HG03442 (cell line): ENCODE measurements around the gene SLC38A10.

Source experiments
- ATAC-seq: cut with Tn5 transposase; IDR thresholded peaks from one replicate; pipeline ENCODE4 v1.9.1; 2021; ENCODE audit warnings: mild to moderate bottlenecking, moderate library complexity; ENCODE audit not compliant: unreplicated experiment

SLC38A10 gene

GRCh38 chr17:81299846-81300585 is 4.9 kb upstream of the SLC38A10 start:
- ATAC-seq, result no peak

- no peak for ATAC-seq
Measured at GRCh38 chr17:81298991-81299738, 4.1 kb upstream of the SLC38A10 start.

DNA sequence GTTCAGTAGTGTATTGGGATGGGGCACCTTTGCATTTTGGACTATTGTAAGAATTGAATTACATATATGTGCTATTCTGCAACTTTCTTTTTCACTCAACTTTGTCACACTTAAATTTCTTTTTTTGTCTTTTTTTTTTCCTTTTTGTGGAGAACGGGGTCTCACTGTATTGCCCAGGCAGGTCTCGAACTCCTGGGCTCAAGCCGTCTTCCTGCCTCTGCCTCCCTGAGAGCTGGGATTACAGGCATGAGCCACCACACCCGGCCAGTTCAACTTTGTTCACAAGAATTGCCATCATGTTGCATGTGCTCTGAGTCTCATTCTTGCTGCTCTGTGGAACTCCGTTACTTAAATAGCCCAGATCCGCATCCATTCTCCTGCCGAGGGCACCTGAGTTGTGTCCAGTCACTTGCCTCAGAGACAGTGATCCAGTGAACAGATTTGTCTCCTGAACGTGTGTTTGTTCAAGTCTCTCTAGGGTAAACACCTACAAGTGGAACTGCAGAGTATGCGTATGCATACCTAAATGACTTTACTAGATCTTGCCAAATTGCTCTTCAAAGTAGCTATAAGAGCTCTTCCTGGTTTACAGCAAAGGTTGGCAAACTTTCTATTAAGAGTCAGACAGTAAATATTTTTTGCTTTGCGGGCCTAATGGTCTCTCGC is 3.4 kb upstream of the SLC38A10 start:
- ATAC-seq, result no peak

DNA sequence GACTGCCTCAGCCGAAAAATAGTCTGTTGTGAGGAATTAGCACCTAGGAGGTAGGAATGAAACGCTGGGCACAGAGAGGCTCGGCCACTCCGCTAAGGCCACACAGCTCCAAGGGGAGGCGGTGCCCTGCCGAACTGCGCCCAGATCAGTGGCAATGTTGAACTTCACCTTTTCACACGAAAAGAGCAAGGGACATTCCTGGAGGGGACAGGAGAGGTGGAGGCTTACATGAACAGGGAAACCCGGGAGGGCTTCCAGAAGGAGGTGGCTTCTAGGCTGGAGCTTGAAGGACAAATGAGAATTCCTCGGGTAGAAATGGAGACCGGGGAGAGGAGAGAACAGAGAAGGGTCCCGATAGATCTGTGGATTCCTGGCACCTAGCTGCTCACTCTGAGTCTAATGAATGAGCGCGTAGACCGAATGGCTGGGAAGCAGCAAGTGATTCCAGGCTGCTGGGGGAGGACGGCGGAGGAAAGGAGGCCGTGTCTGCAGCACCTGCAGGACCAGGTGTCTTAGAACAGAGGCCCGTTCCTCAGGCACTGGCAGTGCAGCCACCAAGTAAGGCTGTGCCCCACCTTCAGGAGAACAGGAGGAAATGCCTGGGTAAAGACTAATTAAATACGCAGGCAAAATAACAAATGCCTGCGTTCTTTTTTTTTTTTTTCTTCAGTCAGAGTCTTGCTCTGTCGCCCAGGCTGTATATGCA is 722 bp upstream of the SLC38A10 start:
- no peak for ATAC-seq

DNA sequence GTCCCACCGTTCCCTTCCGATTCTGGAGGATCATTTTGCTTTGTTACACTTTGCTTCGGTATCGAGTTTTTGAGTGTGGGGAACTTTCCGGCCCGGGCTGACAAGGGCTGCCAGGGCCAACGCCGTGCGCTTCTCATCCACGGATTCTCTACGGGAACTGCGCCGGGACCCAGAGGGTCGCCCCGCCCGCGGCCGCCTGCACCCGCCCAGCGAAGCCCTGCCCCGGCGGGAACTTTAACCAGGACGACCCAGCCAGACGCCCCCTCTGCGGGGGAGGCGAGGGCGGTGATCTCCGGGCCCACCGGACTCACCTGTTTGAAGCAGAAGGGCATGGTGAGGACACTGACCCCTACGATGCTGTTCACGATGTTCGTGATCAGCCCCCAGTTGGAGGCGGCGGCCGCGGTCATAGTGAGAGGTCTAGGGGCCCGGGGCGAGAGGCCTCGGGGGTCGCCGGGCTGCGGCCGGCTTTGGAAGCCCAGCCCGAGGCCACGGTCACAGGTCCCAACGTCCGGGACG is 536 bp downstream of the SLC38A10 start:
- peak; percentile 9 for ATAC-seq

GRCh38 chr17:81292450-81292849 is 2.7 kb downstream of the SLC38A10 start:
- no peak for ATAC-seq

GRCh38 chr17:81291662-81292061 is 3.4 kb downstream of the SLC38A10 start:
- no peak for ATAC-seq

- no peak for ATAC-seq
Measured at GRCh38 chr17:81290230-81290629, 4.9 kb downstream of the SLC38A10 start.

DNA sequence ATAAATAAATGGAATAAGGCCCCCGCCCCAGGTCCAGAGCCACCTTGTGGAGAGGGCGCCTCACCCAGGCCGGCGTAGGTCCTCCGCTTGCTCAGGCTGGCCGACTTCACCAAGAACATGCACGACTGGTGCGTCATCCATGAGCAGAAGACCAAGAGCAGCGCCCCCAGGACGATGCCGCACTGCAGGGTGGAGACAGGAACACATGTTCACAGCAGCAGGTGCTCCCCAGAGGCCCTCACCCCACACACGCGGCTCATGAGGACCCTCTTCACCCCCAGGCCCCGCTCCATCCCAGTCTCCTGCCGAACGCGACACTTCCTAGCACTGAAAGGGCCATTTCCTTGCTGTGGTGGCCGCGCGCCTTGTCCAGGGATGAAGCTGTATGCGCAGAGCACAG is 5.5 kb downstream of the SLC38A10 start:
- ATAC-seq, result no peak

DNA sequence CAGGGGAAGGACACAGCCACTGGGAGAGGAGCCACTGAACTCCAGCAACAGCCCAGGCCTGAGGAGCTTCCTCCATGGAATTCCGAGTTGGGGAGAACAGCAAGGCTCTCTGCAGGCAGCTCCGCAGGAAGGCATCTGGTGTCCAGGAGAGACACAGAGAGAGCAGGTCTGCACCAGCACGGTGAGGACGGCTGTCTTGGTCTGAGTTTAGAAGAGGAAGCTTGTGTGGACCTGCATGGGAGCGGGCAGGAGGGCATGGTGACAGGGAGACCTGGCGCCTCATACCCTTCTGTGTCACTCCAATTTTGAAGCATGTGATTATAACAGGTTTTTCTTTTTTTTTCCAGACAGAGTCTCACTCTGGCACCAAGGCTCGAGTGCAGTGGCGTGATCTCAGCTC is 6.4 kb downstream of the SLC38A10 start:
- ATAC-seq, result no peak

DNA sequence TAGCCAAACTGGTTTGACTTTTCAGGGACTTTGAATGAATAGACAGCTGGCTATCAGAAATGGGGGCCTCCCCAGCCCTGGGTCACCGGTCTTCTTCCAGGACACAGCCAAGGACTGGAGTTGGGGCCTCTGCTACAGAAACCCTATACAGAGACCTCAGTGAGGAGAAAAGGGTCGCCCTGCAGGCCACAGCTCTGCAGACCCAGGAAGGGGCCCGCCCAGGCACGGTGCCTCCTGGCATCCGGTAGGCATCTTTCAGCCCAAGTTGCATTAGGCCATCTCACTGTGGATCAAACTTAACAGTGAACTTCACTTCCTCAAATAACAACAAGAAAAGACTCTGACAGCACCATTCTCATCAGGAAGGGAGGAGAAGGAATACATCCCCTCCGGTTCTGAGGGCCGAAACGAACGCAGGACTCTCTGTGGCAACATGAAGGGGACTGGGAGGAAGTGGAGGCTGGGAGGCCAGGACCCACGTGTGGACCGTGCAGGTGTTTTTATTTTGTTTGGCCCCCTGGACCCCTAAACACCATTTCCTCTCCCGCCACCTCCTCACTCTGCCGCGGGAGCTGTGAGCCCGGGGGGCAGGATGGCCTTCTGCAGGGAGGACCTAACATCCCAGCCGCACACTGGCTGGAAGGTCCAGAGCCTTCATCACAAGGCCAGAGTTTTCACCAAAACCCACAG is 7.2 kb downstream of the SLC38A10 start:
- ATAC-seq, result no peak

- no peak for ATAC-seq
Measured at GRCh38 chr17:81287152-81287551, 8.0 kb downstream of the SLC38A10 start.

GRCh38 chr17:81286491-81287145 is 8.5 kb downstream of the SLC38A10 start:
- ATAC-seq, result no peak

- ATAC-seq, result no peak
Measured at GRCh38 chr17:81285894-81286293, 9.2 kb downstream of the SLC38A10 start.

DNA sequence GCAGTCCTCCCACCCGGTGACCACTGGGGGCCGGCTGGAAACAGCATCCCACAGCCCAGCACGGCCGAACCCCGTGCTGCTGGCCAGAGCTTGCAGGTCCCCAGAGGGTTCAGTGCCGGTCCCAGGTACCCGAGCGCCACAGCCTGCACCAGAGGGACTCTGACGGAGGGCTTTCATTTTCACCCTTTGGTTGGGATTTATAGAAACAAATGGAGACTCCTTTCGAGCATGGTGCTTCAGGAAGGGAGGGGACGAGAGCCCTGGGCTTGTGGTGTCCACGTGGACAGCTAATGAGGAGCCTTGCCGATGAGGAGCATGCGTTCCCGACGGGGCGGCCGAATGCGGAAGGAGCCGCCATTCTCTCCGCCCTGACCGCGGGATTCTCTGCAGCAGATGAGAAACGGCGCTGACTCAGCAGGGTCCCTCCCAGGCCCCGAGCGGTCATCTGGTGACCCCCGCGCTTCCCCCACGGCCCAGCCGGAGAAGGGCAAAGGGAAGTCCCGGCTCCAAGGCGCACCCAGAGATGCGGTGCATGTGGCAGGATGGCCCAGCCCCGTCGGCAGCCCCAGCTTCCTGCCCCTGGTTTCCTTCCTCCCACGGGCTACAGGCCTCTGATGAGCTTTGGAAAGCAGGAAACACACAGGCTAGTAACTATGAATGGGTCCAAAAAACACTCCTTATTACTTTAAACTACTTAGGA is 9.8 kb downstream of the SLC38A10 start:
- ATAC-seq, result no peak

GRCh38 chr17:81282876-81283275 is 12.2 kb downstream of the SLC38A10 start:
- ATAC-seq, result no peak

DNA sequence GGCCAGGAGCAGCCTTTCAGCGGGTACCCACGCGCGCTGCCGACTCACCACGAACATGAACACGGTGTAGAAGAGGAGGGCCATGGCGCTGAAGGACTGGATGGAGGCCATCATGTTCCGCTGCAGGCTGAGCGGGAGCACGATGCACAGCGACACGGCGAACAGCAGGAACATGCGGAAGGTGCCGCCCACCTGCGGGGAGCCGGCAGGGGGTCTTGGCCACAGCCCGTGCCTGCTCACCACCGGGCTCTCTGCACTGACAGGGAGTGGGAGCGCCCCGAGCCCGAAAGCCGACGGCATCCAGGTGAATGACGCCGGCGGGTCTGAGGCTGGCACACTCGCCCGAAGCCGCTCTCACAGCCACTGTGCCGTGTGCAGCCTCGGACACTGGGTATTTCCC is 13.0 kb downstream of the SLC38A10 start:
- no peak for ATAC-seq

GRCh38 chr17:81280571-81280970 is 14.5 kb downstream of the SLC38A10 start:
- ATAC-seq, result no peak
